GM19238 (cell line): ENCODE measurements around the gene POU2F1.

Experiments used
- DNase-seq: peaks from one replicate; pipeline ENCODE4 v3.0.0; 2011; ENCODE audit warnings: low spot score; ENCODE audit not compliant: insufficient read length

Gene POU2F1

GRCh38 chr1:167270349-167271092 is 49.8 kb downstream of the POU2F1 start:
- no peak for DNase-seq

- DNase-seq: no peak
Observed at GRCh38 chr1:167272369-167272957, 51.8 kb downstream of the POU2F1 start.

GRCh38 chr1:167273027-167273800 is 52.5 kb downstream of the POU2F1 start:
- DNase-seq: no peak

GRCh38 chr1:167274061-167274460 is 53.4 kb downstream of the POU2F1 start:
- DNase-seq: no peak

GRCh38 chr1:167276969-167277368 is 56.3 kb downstream of the POU2F1 start:
- DNase-seq: no peak

GRCh38 chr1:167278497-167278896 is 57.8 kb downstream of the POU2F1 start:
- DNase-seq: no peak

GRCh38 chr1:167280912-167281311 is 60.2 kb downstream of the POU2F1 start:
- DNase-seq: no peak

GRCh38 chr1:167288390-167289074 is 67.8 kb downstream of the POU2F1 start:
- no peak for DNase-seq

- DNase-seq: no peak
Observed at GRCh38 chr1:167289075-167289442, 68.4 kb downstream of the POU2F1 start.

- DNase-seq: no peak
Observed at GRCh38 chr1:167289966-167290365, 69.3 kb downstream of the POU2F1 start.

- no peak for DNase-seq
Observed at GRCh38 chr1:167291539-167292185, 71.0 kb downstream of the POU2F1 start.

GRCh38 chr1:167292216-167292615 is 71.5 kb downstream of the POU2F1 start:
- DNase-seq: no peak

GRCh38 chr1:167293057-167293456 is 72.4 kb downstream of the POU2F1 start:
- no peak for DNase-seq

GRCh38 chr1:167294528-167294927 is 73.8 kb downstream of the POU2F1 start:
- DNase-seq: no peak

GRCh38 chr1:167297222-167298214 is 76.8 kb downstream of the POU2F1 start:
- no peak for DNase-seq

GRCh38 chr1:167298325-167298724 is 77.6 kb downstream of the POU2F1 start:
- no peak for DNase-seq

- DNase-seq: no peak
Observed at GRCh38 chr1:167301355-167301754, 80.7 kb downstream of the POU2F1 start.

- DNase-seq: no peak
Observed at GRCh38 chr1:167304165-167304564, 83.5 kb downstream of the POU2F1 start.

GRCh38 chr1:167305059-167305705 is 84.5 kb downstream of the POU2F1 start:
- DNase-seq: no peak
